WERI-Rb-1 (cell line): ENCODE measurements around the gene ACTR1A.

Experiments used
- DNase-seq: peaks from one replicate; pipeline ENCODE4 v3.0.0-alpha.2; 2020
- H3K27ac ChIP-seq: fragments of 250-450 bp; sonication (Bioruptor Pico); 2 replicates; pipeline ENCODE4 v1.5.1; 2020; ENCODE audit warnings: mild to moderate bottlenecking, moderate library complexity
- H3K27me3 ChIP-seq: fragments of 250-450 bp; sonication (Bioruptor Pico); 2 replicates; pipeline ENCODE4 v1.5.1; 2021; ENCODE audit warnings: mild to moderate bottlenecking, low read depth, moderate library complexity; ENCODE audit not compliant: insufficient read depth, severe bottlenecking
- H3K36me3 ChIP-seq: fragments of 250-450 bp; sonication (Bioruptor Pico); 2 replicates; pipeline ENCODE4 v1.5.1; 2020; ENCODE audit warnings: mild to moderate bottlenecking, moderate library complexity
- H3K4me3 ChIP-seq: 2 replicates; pipeline ENCODE4 v1.5.1; 2011; ENCODE audit warnings: low read depth, mild to moderate bottlenecking, control low read depth, low read length
- H3K9me3 ChIP-seq: fragments of 250-450 bp; sonication (Bioruptor Pico); 2 replicates; pipeline ENCODE4 v1.5.1; 2021; ENCODE audit warnings: mild to moderate bottlenecking, moderate library complexity; ENCODE audit not compliant: severe bottlenecking
- TF ChIP-seq, protein P1 (sequence below): IDR thresholded peaks from 2 replicates; pipeline ENCODE4 v1.5.1; 2011; ENCODE audit warnings: low read depth, mild to moderate bottlenecking, control low read depth, inconsistent platforms, low read length

ACTR1A gene

GRCh38 chr10:102485093-102485784, 17.3 kb downstream of the ACTR1A start:
- Histone ChIP-seq H3K9me3 (no peaks in the 10 kb centered on the region), H3K4me3 (no peak overlapping the region), H3K36me3 (peaks cover 91% of the 10 kb centered on the region), H3K27ac (no peak overlapping the region), H3K27me3 (no peaks in the 10 kb centered on the region)
- TF ChIP-seq, protein P1, sequence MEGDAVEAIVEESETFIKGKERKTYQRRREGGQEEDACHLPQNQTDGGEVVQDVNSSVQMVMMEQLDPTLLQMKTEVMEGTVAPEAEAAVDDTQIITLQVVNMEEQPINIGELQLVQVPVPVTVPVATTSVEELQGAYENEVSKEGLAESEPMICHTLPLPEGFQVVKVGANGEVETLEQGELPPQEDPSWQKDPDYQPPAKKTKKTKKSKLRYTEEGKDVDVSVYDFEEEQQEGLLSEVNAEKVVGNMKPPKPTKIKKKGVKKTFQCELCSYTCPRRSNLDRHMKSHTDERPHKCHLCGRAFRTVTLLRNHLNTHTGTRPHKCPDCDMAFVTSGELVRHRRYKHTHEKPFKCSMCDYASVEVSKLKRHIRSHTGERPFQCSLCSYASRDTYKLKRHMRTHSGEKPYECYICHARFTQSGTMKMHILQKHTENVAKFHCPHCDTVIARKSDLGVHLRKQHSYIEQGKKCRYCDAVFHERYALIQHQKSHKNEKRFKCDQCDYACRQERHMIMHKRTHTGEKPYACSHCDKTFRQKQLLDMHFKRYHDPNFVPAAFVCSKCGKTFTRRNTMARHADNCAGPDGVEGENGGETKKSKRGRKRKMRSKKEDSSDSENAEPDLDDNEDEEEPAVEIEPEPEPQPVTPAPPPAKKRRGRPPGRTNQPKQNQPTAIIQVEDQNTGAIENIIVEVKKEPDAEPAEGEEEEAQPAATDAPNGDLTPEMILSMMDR, result no peak
- no peak for DNase-seq

GRCh38 chr10:102484021-102484420, 18.5 kb downstream of the ACTR1A start:
- H3K4me3 ChIP-seq, result no peak overlapping the region
- TF ChIP-seq, protein P1, result no peak
- H3K9me3 ChIP-seq, result no peaks in the 10 kb centered on the region
- H3K27ac ChIP-seq, result no peak overlapping the region
- no peaks in the 10 kb centered on the region for H3K27me3 ChIP-seq
- no peak for DNase-seq
- H3K36me3 ChIP-seq, result peaks cover 91% of the 10 kb centered on the region

DNA sequence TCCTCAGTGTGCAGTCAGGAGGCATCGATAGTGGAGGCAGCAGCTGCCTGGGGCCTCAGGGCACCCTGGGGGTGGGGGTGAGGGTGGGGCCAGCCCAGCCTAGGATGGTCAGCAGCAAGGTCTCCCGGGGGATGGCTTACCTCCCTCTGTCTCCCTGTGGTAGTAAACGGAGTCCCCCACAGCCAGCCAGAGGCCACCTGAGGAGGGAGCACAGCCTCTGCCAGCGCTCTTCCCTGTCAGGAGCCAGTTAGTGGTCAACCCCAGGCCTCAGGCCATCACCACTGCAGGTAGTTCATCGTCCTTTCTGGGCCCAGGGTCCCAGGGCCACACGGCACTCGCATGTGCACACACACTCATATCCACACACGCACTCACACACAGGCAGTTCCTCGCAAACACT, 22.1 kb downstream of the ACTR1A start:
- TF ChIP-seq, protein P1, result no peak
- peaks cover 83% of the 10 kb centered on the region for H3K36me3 ChIP-seq
- no peak overlapping the region for H3K27ac ChIP-seq

GRCh38 chr10:102479651-102480050, 22.9 kb downstream of the ACTR1A start:
- Histone ChIP-seq H3K36me3 (peaks cover 82% of the 10 kb centered on the region), H3K9me3 (no peaks in the 10 kb centered on the region), H3K4me3 (no peak overlapping the region), H3K27me3 (no peaks in the 10 kb centered on the region), H3K27ac (no peak overlapping the region)
- TF ChIP-seq, protein P1, result no peak
- DNase-seq, result no peak

More for the DNA sequence above, 22.1 kb downstream of the ACTR1A start:
- no peak for DNase-seq
- Histone ChIP-seq H3K27me3 (no peaks in the 10 kb centered on the region), H3K9me3 (no peaks in the 10 kb centered on the region), H3K4me3 (no peak overlapping the region)

DNA sequence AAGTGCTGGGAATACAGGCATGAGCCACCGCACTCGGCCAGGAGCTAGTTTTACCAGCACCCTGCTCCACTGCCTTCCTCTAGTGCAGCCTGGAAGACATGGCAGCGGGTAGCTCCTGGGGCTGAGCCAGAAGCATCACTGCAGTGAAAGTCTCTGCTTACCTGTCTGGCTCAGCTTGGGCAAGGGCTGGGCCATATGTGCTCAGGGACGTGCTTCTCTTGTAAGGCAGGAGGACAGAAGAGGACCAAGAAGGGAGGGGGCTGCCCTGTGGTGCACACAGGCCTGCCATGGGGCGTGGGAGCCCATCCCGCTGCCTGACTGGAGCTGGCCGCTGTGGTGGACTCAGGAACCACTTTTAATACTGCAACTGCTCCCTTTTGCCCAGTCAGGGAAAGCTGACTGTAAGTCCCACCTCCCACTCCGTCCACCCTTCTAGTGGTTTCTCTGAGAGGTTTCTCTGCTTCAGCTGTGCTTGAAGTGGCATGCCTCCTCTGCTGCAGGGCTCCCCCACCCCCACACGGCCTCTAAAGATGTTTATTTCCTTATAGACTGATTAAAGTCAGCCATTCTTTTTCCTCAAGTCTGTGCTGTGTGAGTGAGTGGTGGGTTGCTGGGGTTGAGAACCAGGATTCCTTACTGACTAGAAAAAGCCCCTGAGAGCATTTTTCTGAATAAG, 25.9 kb downstream of the ACTR1A start:
- DNase-seq, result no peak
- H3K27ac ChIP-seq, result no peak overlapping the region

More for the DNA sequence above, 25.9 kb downstream of the ACTR1A start:
- TF ChIP-seq, protein P1, result no peak
- no peak overlapping the region for H3K4me3 ChIP-seq
- H3K9me3 ChIP-seq, result no peaks in the 10 kb centered on the region
- no peaks in the 10 kb centered on the region for H3K27me3 ChIP-seq
- H3K36me3 ChIP-seq, result peaks cover 66% of the 10 kb centered on the region
